Natural killer cell (primary cell): Measurements from ENCODE around the gene INSRR. TPM values are rescaled to one million over a fixed set of nuclear protein-coding genes. Genes with fewer than 3 reads are reported as not detected.

Experiments
- ATAC-seq, 3 donors: fragments of 150-1000 bp in 2 of 3; fragments of 200-7000 bp in 1 of 3; cut with Tn5 transposase; 1 replicate in 1 of 3; 2 replicates in 2 of 3; pipeline ENCODE4 v1.10.0; 2021; ENCODE audit warnings: mild to moderate bottlenecking in 2 of 3, moderate library complexity in 2 of 3
- DNase-seq, 2 donors: peaks; one replicate each; pipeline versions ENCODE4 v3.0.0 to v3.0.0-alpha.2; 2013 to 2021; ENCODE audit warnings: mixed read lengths in 1 of 2
- H3K27ac ChIP-seq: one replicate; pipeline ENCODE4 v1.5.1; 2013; ENCODE audit warnings: mild to moderate bottlenecking, low read length
- H3K27me3 ChIP-seq: one replicate; pipeline ENCODE4 v1.6.1; 2013; ENCODE audit warnings: low read length; ENCODE audit not compliant: control insufficient read depth, insufficient read depth
- H3K36me3 ChIP-seq: one replicate; pipeline ENCODE4 v1.6.1; 2013; ENCODE audit warnings: low read length; ENCODE audit not compliant: control insufficient read depth, insufficient read depth
- H3K4me1 ChIP-seq: one replicate; pipeline ENCODE4 v1.6.1; 2013; ENCODE audit warnings: low read length; ENCODE audit not compliant: control insufficient read depth, insufficient read depth
- H3K4me3 ChIP-seq: one replicate; pipeline ENCODE4 v1.5.1; 2013; ENCODE audit warnings: low read length
- H3K9me3 ChIP-seq: one replicate; pipeline ENCODE4 v1.6.1; 2013; ENCODE audit warnings: low read length; ENCODE audit not compliant: control insufficient read depth, insufficient read depth
- H3K27ac Mint-ChIP-seq, 2 donors: one replicate each; pipeline ENCODE4 v1.8.0; 2022; ENCODE audit warnings: mild to moderate bottlenecking in 2 of 2, mixed read lengths in 2 of 2, moderate library complexity in 1 of 2
- H3K27me3 Mint-ChIP-seq, 2 donors: one replicate each; pipeline ENCODE4 v1.8.0; 2022; ENCODE audit warnings: low read depth in 2 of 2, mixed read lengths in 2 of 2
- H3K36me3 Mint-ChIP-seq: one replicate; pipeline ENCODE4 v1.8.0; 2022; ENCODE audit warnings: mixed read lengths
- H3K4me1 Mint-ChIP-seq, 2 donors: one replicate each; pipeline ENCODE4 v1.8.0; 2022; ENCODE audit warnings: mixed read lengths in 2 of 2
- H3K4me3 Mint-ChIP-seq: one replicate; pipeline ENCODE4 v1.8.0; 2022; ENCODE audit warnings: mild to moderate bottlenecking, moderate library complexity, mixed read lengths
- H3K9me3 Mint-ChIP-seq, 2 donors: one replicate each; pipeline ENCODE4 v1.8.0; 2022; ENCODE audit warnings: mixed read lengths in 2 of 2
- CTCF ChIP-seq: fragments of 200-600 bp; IDR thresholded peaks from one replicate; pipeline ENCODE4 v1.8.0; 2022; ENCODE audit warnings: antibody characterized with exemption
- WGBS: methylation state at CpG from one replicate; pipeline ENCODE4 v1.1.7; 2013; ENCODE audit warnings: missing lambda C conversion rate; ENCODE audit not compliant: insufficient coverage; 5-methylcytosine and 5-hydroxymethylcytosine counted together
- intact Hi-C: fragments of 100-400 bp; cut with micrococcal nuclease; formaldehyde crosslinking; loops from one replicate; pipeline ENCODE4 v1.14.2; 2022
- total RNA-seq, 4 donors: library from RNA; stranded (reverse); fragments of 120-200 nt in 1 of 4; gene quantifications; one replicate each; pipeline versions ENCODE4 v1.2.3 to v1.2.4, GENCODE V29; 2013 to 2022

The INSRR gene
- total RNA-seq, 3 donors from 2014 or later (not counting 1 experiment from before 2014, with no cell fraction given) = 0.10 to 0.18 (median 0.14) TPM

DNA sequence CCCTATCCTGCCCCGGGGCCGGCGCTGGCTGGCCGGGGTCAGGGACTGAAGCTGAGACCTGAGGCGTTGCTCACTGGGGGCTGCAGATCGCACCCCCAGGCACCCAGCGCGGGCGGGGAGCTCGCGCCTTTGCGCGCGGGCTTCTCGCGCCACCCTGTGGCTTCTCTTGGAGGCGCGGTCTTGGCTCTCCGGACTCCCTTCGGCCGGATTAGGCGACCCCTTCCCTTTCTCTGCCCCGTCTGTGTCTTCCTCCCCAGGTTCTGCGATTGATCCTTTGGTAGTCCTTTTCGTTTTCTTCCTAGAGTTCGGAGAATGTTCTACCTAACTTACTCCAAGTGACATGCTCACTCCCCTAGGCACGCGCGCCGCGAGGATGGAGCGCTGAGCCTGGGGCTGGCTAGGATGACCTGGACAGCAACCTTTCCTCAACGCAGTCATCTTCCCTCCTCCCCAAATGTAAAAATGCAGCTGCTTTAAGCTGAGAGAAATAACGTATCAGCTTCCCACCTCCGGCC is 1.3 kb upstream of the INSRR start:
- no peaks in the 10 kb centered on the region for H3K36me3 ChIP-seq
- peaks cover 25% of the 10 kb centered on the region for H3K4me1 ChIP-seq
- intact Hi-C loops = loop anchor here (1.0 to 2.0 kb wide), 3 partner anchors 21 to 131 kb away; partner anchors contain the start of genes ISG20L2 and METTL25B
- no peaks in the 10 kb centered on the region for H3K9me3 Mint-ChIP-seq
- H3K27ac Mint-ChIP-seq = peak overlapping the region in 1 of 2 donors; percentile 78
- H3K27me3 ChIP-seq = peaks cover 39% of the 10 kb centered on the region
- peak; percentile 91 for TF ChIP-seq CTCF
- WGBS = 1% methylated on average over 35 of the region's 35 CpGs
- peaks cover 12 to 31% of the 10 kb centered on the region in 2 donors for H3K4me1 Mint-ChIP-seq
- H3K4me3 Mint-ChIP-seq = peak overlapping the region; percentile 84
- H3K36me3 Mint-ChIP-seq = no peaks in the 10 kb centered on the region
- ATAC-seq (peak; percentile 70 to 77 (median 75)), DNase-seq (peak; percentile 66 to 78)
- H3K4me3 ChIP-seq = peak overlapping the region; percentile 25
- peaks cover 48 to 50% of the 10 kb centered on the region in 2 donors for H3K27me3 Mint-ChIP-seq
- no peak overlapping the region for H3K27ac ChIP-seq
- H3K9me3 ChIP-seq = no peaks in the 10 kb centered on the region

DNA sequence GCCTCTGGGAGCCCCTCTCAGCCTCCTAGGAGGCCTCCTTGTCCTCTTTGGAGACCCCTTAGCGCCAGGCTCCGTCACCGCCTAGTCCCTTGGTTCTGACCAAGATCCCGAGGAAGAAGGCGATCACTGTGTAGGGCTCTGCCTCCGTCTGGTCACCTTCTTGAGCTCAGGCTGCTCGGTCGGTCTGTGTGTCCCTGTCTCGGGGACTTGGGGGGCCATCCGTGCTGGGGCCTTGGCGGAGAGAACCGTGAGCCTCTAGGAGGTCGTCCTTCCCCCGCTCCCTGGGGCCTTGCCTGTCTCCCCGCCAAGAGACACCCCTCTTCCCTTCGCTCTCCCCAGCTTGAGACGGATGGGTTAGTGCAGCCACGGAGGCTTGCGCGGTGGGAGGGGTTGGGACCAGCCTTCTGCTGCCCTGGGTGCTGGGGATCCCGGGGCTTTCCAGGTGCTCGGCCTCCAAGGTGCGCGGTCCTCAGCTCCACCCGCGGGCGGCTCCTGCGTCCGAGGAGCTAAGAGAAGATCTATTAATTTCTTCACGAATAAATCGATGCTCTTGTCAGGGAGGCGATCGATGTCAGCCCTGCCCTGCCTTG is 701 bp upstream of the INSRR start:
- H3K27ac Mint-ChIP-seq = peak overlapping the region in 1 of 2 donors; percentile 78
- peak; percentile 26 to 53 for DNase-seq
- ATAC-seq = peak in 2 of 3 donors; percentile 34
- no peaks in the 10 kb centered on the region for H3K36me3 ChIP-seq
- H3K4me1 Mint-ChIP-seq = peaks cover 12 to 31% of the 10 kb centered on the region in 2 donors
- no peak for TF ChIP-seq CTCF
- no peaks in the 10 kb centered on the region for H3K9me3 Mint-ChIP-seq
- no peaks in the 10 kb centered on the region for H3K9me3 ChIP-seq
- H3K4me3 ChIP-seq = peak overlapping the region; percentile 8
- no peaks in the 10 kb centered on the region for H3K36me3 Mint-ChIP-seq
- no peak overlapping the region for H3K27ac ChIP-seq
- peak overlapping the region; percentile 84 for H3K4me3 Mint-ChIP-seq
- WGBS = 4% methylated on average over 33 of the region's 33 CpGs
- peaks cover 48 to 50% of the 10 kb centered on the region in 2 donors for H3K27me3 Mint-ChIP-seq
- intact Hi-C loops = loop anchor here (1.0 to 2.0 kb wide), 4 partner anchors 21 to 131 kb away; partner anchors contain the start of genes ISG20L2, METTL25B and SH2D2A
- H3K27me3 ChIP-seq = peaks cover 39% of the 10 kb centered on the region
- H3K4me1 ChIP-seq = peaks cover 25% of the 10 kb centered on the region

- H3K9me3 Mint-ChIP-seq = no peaks in the 10 kb centered on the region
- peak overlapping the region; percentile 49 for H3K4me3 Mint-ChIP-seq
- H3K4me1 Mint-ChIP-seq = peaks cover 12 to 31% of the 10 kb centered on the region in 2 donors
- ATAC-seq (no peak), DNase-seq (no peak)
- no peak overlapping the region for H3K4me3 ChIP-seq
- TF ChIP-seq CTCF = no peak
- H3K36me3 ChIP-seq = no peaks in the 10 kb centered on the region
- intact Hi-C loops = no loop called here
- peaks cover 25% of the 10 kb centered on the region for H3K4me1 ChIP-seq
- H3K27ac Mint-ChIP-seq = no peak overlapping the region
- no peaks in the 10 kb centered on the region for H3K36me3 Mint-ChIP-seq
- H3K27me3 ChIP-seq = peaks cover 39% of the 10 kb centered on the region
- H3K27ac ChIP-seq = no peak overlapping the region
- no peaks in the 10 kb centered on the region for H3K9me3 ChIP-seq
- H3K27me3 Mint-ChIP-seq = peaks cover 41 to 44% of the 10 kb centered on the region in 2 donors
- WGBS = 49% methylated on average over 5 of the region's 5 CpGs
Observed at GRCh38 chr1:156858555-156858956, 361 bp downstream of the INSRR start.
